Daoy (cell line): Measurements from ENCODE around the gene MBNL1. TPM values are rescaled to one million over a fixed set of nuclear protein-coding genes. Genes with fewer than 3 reads are reported as not detected.

ENCODE experiments used
- DNase-seq: peaks from one replicate; pipeline ENCODE4 v3.0.0-alpha.2; 2015; ENCODE audit warnings: low read depth
- total RNA-seq: library from RNA; depleted of rRNA; stranded (reverse); fragments of >200 nt; shearing (Covaris generic); gene quantifications from 2 replicates; pipeline ENCODE4 v1.2.3, GENCODE V29; 2014

Gene MBNL1
- total RNA-seq, 1 experiment from 2014 or later, result 124 TPM

DNA sequence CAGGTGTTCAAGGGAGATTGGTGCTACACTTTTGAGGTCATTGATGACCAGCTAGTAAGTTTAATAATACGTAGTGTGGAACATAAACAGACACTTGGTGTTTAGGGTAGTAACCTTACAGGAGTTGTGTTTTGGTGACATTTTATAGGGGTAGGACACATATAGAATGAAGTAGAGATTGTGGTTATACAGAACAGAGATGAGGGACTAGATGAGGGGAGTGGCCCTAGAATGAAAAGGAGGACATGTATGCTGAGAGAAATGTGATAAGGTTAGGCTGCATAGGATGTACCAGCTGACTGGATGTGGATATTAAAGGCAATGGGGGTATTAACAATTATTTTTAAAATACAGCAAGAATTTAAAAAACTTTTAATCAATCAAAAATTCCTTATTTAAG lies 8.0 kb downstream of the MBNL1 start:
- DNase-seq, result no peak

DNA sequence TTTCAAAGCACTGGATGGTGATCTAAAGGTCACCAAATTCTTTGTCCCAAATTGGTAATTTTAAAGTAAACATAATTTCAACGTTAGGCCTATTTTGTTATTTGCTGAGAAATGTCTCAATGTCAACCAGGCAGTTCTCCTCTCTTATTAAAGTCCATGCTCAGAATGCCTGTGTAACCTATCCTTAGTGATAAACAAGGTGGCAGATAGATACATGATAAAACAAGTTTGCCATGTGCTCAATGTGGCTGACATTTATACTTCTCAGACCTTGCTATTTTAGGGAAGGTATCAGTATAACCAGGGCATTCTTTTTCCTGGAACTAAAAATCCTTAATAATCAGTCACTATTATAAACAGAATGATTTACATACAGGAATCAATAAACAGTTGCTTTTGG lies 8.5 kb downstream of the MBNL1 start:
- DNase-seq, result no peak

DNA sequence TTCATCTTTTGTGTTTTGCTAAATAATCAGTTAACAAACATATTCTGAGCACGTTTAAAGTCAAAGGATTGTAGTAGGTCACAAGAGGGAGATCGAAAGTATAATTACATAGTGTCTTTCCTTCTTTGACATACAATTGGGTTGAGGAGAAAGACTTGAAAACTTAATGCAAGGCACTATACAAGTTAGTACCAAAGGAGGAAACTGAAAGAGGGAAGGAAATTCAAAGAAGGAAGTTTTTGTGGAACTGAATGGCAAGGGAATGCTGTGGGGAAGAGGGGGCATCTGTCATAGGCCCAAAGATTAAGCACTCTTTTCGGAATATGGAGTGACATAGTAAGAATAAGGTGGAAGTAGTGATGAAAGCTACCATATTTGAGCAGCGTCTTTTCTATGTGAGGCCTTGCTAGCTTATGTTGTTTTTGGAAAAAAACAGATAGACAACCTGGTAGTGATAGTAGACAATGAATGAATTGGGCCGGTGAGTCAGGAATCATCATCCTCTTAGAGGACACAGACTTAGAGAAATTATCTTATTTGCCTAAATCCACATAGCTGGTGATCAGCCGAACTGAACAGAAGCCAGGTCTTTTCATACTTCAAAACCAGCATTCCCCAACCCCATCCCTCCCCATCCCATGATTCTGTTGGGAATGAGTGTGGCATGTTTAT lies 10.2 kb downstream of the MBNL1 start:
- DNase-seq, result no peak

DNA sequence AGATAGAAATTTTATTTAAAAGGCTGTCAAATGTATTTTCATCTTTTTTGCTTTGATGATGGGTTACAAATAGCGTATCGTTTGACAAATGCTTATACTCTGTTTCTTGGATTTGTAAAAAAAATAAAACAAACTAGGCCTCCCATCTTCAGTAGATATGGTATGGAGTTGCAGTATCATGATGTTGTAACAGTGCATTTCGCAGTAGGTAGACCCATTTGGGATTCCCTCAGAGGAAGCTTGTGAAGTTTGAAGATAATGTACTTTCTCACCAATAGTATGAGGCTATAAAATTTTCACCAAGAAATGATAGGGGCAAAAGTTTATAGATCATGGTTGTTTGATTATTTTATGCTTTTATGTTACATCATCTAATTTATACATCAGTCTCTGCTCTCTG lies 10.8 kb downstream of the MBNL1 start:
- no peak for DNase-seq

DNA sequence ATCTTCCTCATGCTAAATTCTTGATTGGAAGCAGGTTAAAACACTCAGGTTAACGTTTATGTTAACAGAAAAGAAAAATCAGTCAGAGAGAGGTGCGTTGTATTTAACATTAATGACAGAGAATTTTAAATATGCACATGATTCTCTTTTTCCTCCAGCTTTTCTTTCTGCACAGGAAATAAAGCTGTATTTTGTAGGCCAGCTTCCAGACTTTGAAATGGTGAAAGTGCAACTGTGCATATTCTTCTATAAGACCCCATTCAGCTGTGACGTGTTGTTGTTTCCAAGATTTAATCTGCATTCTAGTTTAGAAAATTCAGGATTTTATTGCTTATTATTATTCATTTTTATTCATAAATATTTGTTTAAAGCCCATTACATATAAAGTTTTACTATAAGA lies 11.8 kb downstream of the MBNL1 start:
- no peak for DNase-seq

DNA sequence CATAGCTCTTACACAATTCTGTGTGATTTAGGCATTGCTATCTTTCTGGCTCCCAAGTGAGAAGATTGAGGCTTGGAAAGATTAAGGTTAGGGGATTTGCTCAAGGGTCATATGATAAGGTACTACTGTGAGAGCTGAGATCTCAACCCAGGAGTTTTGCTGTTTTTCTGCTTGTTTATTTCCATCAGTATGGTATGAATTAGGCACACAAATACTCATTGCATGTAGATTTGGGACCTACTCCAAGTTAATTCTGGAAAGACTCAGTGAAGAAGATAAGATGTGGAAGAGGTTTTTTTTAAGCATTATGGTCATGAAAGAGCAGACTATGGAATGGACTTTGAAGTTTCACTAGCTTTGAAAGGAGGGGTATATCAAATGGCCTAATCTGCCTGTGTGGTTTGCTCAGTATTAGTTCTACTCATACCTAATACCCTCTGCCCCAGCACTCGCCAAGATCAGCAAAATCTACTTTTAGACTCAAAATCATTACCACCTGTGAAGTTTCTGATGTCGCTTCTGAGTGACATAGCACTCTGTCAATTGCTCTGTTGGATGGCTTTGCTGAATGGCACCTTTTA lies 12.5 kb downstream of the MBNL1 start:
- no peak for DNase-seq

DNA sequence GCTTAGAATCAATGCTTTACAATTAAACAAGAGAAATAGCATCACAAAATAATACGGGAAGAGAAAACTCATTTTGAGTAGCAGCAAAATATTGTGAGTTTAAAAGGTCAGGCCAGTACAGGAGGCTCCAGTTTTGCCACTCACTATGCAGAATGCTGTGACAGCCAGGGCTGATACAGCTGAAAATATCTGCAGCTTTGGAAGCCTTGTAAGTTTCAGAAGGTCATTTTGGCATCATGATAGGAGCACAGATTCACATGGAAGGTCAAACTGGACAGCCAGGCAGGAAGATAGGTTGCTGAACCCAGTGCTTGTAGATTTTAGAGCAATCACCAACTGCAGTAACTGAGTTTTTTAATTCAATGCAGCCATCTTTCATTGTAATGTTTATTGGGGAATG lies 14.1 kb downstream of the MBNL1 start:
- no peak for DNase-seq

DNA sequence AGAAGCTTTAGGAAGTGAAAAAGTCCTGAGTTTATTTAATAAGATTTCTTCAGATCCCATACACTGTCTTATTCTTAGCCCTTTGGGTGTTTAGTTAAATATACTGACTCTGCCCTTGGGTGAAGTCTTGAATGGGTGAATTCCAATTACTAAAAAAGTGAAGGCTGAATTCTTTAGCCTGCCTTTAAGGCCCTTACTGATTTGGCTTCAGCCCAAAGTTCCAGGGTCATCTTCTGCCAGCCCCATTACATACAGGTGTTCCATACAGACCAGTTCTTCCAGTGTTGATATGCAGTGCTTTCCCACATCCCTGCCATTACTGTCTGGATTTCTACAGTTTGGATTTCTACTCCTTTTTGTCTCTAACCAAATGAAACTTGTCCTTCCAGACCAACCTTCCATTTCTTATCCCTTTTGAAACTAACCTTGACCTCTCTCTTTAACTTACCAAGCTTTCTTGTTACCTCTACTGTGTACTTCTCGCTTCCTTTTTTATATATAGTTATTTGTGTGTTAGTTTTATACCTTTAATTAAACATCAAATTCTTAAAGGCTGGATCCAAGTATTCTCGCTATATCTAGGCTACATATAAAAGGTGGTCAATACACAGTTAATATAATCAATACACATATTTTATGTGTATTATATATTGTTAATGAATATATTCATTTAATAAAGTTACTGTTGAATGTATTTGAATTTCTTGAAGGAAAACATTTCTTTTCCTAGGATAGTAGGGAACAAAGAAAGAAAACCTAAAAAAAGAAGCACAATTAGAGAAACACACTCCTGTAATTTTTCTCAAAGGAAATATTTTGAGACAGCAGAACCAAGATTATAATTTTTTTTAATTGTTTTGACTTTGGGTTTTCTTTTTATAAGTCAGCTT lies 15.0 kb downstream of the MBNL1 start:
- DNase-seq, result no peak

DNA sequence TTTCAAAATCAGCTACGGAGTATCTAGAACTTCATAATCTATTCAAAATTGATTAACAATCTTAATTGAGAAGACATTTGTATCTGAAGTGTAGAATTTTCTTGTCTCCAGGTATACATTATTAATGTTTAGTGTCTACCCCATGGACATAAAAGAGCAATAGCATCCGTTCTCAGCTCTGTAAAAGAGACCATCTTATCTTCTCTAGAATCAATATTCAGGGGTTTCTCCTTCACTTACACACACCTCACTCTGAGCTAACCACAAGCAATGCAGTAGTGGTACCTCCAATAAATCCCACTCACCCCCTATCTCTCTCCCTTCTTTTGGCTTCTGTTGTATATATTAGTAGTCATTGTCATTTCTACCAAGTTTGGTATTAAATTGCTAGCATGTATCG lies 16.2 kb downstream of the MBNL1 start:
- DNase-seq, result no peak

DNA sequence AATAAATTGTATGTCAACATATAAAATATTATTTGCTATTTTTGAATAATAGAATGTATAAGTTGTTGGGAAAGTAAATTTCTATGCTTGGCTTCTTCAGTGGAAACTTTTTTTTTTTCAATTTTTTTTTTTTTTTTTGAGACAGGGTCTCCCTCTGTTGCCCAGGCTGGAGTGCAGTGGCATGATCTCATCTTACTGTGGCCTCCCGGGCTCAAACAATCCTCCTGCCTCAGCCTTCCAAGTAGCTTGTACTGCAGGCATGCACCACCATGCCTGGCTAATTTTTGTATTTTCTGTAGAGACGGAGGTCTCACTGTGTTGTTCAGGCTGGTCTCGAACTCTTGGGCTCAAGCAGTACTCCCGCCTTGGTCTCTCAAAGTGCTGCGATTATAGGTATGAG lies 16.8 kb downstream of the MBNL1 start:
- no peak for DNase-seq

DNA sequence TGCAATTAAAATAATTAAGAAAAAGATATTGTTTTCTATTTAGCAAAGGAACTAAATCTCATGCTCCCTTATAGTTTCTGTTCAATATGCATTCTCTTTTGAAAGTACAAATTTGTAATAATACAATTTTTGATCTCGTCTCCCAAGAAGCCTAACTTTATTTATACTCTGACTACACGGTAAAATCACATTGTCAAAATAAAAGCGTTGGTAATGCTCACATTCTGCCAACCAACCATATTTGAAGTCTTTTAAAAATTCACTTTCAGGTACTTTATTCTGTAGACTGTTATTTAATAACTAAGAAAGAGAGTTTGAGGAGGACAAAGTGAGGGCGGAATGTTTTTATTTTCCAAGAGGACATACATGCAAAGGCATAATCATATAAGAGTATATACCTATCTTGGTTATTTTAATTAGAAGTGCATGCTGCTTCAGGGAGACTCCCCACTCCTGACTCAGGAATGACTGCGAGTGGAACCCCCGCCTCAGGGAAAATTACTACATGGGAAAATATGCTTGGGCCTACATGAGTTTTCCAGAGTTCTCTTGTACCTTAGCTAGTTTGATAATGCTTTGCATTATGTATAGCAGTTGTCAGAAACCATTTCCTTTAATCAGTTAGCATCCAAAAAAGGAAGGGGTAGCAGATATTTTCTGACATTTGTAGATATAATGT lies 19.3 kb downstream of the MBNL1 start:
- DNase-seq, result no peak

DNA sequence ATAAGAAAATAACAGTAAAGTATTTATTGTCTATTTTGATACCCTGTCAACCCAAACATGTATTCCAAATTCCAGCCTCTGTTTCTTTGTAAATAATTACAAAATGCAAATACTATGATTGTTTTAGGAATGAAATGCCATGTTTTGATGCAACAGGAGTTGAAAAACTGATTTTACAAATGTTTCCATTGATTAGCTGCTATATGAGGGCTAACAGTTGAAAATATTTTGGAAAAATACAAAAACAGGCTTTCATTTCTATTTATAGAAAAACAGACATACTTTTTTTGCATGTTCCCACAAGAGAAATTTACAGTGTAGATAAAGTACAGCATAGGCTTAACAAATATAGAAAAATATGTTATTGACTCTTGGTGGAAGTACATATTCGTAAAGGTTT lies 20.0 kb downstream of the MBNL1 start:
- DNase-seq, result no peak

DNA sequence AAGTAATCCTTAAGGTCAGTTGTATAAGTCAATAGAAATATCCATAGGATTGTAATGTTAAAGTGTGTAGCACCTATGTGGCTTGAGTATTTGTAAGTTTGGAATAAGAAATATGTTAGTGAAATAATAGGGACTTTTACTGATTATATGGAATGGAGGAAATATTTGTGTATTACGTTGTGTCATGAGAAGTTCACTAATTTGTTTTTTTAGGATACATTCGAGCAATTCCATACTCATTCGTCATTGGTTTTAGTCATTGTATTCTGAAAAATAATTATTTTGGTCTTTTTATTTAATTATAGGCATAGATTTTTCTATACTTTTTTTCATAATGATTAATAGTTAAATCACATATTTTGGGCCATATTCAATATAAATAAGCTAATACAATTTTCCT lies 21.0 kb downstream of the MBNL1 start:
- no peak for DNase-seq

DNA sequence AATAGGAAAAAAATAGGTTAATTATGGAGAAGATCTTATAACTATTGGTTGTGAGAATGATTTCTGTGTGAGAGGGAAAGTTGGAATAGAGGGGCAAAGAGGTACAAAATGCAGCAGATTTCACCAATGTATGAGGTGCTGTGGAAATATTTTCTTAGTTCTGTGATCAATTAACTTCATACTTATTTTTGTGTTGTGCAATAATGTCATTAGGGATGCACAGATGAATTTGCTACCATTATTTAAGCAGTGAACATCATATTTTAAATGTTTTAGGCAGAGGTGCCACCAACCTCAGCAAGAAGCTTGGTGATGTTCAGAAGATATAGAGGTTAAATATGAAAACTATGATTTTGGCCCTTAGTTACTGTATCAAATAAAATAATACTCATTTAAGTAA lies 21.6 kb downstream of the MBNL1 start:
- DNase-seq, result no peak

DNA sequence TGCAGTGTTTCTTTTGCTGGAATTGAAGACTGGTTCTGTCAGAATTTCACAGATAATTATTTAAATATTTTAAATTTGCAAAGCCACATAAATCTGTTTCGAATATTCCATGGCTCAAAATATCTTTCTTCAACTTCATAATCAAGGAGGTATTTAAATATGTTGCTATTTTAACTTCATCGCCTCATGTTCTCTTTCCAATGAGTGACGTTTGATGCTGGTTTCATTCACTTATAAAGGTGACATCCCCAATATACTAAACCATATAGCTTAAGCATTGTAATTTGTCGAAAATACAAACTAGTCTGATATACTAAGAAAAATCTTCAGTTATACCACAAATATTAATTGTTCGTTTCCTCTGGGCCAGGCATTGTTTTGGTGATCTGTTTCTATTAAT lies 22.5 kb downstream of the MBNL1 start:
- no peak for DNase-seq

DNA sequence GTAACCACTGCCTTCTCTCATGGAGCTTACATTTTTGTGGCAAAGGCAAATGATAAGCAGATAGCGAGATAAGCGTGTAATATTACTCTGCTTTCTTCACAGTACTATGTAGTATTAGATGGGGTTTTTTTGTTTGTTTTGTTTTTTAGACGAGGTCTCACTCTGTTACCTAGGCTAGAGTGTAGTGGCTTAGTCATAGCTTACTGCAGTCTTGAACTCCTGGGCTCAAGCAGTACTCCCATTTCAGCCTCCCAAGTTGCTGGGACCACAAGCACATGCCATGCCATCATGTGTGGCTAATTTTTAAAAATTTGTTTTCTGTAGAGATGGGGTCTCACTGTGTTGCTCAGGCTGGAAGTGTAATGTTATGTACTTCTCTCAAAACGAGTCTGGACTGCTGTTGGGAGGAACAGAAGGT lies 22.9 kb downstream of the MBNL1 start:
- DNase-seq, result peak; percentile 55

DNA sequence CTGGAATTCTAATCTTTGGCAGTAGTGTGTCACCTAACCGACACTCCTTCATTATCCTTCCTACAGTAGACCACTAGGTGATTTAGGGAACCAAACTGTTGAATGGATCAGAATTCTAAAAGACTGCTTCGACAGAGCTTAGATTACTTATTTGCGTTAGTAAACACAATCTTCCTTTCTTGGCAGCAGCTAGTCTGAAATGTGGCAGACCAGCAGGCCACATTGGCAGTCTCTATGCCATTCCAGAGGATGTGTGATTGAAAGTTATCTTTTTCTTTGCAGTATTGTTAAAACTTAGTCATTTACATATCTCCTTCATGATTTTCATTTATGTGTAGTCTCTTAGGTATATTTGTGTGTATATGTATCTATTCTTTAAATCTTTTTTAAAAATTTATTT lies 23.6 kb downstream of the MBNL1 start:
- no peak for DNase-seq

DNA sequence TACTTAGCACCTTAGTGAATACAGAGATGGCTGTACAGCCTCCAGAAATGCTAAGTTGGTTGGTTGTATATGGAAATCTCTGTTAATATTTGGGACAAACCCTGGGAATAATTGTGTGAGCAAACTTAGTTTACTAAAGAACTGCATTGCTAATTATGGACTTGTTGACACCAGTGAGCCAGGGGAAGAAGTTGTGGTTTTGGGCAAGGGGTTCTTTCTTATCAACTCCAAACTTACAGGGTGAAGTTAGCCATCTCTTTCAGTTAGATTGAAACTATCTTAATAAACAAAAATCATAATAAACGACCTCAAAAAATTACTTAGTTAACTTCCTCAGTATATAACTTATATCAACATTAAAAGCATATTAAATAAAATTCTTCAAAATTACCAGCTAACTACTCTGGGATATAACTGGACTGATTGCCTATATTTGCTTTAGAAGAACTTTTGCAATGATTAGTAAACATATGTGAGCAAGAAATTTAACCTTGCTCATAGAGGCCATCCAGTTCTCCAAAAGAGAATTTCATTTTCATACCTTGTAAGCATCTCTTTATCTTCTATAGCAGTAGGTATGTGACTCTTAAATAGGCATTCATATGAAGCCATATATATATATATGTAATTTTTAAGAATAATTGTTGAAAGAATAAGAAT lies 24.7 kb downstream of the MBNL1 start:
- DNase-seq, result no peak

DNA sequence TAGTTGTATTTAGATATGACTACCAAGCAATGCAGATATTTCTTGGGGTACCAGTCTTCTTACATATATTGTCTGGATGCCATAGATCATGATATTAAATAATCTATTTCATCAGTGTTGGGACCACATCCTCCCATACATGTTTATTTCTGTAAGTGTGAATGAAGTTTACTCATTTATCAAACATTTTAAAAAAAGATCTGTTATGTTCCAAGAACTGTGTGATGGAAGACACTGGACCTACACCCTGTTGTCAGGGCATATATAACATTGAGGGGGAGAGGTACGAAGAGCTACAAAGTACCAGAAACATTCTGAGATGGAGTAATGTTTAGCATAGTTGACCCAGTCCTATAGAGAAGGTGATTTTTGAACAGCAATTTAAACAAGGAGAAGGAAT lies 26.6 kb downstream of the MBNL1 start:
- no peak for DNase-seq

DNA sequence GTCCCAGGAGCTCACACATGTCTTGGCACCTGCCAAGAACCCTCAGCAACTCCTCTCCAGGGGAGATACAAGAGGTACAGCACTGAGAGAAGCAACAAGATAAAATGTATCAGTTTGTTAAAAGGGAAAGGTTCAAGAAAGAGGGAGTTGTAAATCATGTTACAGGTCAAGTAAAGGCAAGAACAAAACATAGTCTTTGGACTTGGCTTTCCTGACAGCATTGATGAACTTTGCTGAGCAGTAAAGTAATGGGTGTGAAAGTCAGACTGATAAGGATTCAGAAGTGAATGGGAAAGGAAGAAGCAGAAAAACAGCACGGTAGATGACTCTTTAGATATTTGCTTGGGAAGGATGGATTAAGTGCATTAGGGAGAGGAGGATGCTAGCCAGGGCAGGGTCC lies 27.1 kb downstream of the MBNL1 start:
- no peak for DNase-seq

DNA sequence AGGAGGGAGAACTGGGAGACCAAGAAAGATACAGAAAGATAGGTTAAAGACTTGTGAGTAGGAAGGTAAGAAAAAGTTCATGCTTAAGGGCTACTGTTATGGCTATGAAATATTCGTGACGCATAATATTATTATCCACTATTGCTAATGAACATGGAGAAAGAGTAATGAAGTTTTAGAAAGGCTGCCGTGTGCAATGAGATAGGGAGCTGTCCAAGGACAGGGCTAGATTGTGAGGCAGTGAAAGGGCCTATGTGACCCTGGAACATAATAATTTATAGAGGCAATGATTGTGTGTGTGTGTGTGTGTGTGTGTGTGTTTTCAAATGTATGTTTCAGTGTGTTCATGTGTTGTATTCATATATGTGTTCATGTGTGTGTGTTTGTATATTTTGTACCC lies 27.7 kb downstream of the MBNL1 start:
- no peak for DNase-seq

DNA sequence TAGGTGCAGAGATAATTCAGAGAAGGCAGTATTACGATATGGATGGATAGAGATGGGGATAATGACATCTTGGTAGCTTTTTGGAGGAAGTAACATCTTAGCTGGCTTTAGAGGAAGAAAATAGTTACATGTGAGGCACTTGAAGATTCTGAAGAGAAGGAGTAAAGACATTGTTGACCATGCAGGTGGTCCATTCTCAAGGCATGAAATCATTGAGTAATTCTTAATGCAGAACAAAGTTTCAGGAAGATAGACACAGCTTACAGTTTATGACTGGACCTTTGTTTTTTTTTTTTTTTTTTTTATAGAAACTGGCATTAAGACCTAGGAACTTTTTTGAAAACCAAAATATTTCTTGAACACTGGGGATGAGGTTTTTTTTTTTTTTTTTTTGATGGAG lies 28.2 kb downstream of the MBNL1 start:
- DNase-seq, result no peak
